Right renal cortex interstitium (tissue), 3 donors: ENCODE data around the gene MAEA. TPM values are rescaled to one million over a fixed set of nuclear protein-coding genes. Genes with fewer than 3 reads are reported as not detected.
A peak's percentile ranks its signal among the peaks of the same experiment; 100 is the strongest.

Experiments used
- DNase-seq, 3 donors: peaks; one replicate each; pipeline ENCODE4 v3.0.0-alpha.2; 2013; ENCODE audit warnings: low read depth in 3 of 3, low spot score in 2 of 3
- polyA plus RNA-seq, 3 donors: library from polyadenylated mRNA; unstranded; fragments of 120-200 nt; gene quantifications; one replicate each; pipeline ENCODE4 v1.2.1, GENCODE V29; 2013; ENCODE audit not compliant: insufficient read length in 3 of 3

The MAEA gene
- polyA plus RNA-seq, 3 donors, result 58.5 to 58.6 (median 58.6) TPM

DNA sequence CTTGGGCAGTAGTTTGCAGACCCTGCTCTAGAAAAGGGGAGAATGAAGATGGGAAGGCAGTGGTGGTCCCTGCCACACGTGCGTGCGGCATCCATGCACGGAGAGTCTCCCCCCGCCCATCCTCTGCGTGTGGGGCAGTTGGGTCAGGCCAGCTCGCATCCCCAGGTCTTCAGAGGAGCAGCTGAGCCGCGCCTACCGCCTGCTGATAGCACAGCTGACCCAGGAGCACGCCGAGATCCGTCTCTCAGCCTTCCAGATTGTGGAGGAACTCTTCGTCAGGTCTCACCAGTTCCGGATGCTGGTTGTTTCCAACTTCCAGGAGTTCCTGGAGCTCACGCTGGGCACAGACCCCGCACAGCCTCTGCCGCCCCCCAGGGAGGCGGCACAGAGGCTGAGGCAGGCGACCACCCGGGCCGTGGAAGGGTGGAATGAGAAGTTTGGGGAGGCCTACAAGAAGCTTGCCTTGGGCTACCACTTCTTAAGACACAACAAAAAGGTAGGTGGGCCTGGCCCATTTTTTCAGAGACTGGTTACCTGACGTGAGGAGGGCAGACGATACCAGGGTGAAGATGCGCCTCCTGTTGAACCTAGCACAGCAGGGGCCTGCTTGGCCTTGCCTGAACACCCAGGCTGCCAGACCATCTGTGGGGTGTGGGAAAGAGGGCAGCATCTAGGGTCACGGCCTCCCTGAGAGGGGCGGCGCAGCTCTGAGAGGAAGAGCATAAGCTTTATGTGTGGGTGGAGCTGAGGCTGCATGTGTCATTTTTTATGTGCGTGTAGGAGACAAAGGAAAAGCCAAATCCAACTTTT is 59.9 kb downstream of the MAEA start:
- DNase-seq, result no peak

GRCh38 chr4:1350169-1350520 is 60.5 kb downstream of the MAEA start:
- no peak for DNase-seq

DNA sequence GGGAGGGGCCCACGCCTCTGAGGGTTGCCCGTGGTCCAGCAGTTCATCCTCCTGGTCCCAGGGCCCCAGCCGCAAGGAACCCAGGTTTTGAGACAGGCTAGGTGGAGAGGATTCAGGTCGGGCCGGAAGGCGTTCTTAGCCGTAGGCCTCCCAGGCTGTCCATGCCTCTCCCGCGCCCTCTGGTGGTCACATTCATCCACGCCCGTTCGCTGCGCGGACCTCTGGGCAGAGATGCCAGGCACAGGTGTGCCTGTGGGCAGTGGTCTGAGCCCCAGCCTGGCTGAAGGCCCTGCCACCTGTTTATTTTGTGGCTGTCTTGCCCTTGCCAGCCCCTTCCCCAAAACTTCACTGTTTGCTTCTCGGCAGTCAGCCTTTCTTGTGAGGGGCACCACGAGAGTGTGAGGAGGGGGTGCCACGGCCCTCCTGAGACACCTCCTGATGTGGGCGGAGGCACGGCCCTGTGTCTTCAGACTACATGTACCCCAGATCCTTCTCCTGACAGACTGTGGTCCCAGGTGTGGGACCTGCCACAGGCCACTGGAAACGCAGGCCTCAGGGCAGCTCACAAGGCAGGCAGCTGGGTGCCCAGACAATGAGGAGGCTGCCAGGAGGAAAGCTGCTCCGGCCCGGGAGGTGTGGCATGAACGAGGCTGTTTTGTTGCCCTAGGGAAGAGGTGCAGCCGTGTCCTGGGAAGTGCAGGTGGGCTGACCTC is 62.3 kb downstream of the MAEA start:
- peak; percentile 52 to 60 (median 56) for DNase-seq

DNA sequence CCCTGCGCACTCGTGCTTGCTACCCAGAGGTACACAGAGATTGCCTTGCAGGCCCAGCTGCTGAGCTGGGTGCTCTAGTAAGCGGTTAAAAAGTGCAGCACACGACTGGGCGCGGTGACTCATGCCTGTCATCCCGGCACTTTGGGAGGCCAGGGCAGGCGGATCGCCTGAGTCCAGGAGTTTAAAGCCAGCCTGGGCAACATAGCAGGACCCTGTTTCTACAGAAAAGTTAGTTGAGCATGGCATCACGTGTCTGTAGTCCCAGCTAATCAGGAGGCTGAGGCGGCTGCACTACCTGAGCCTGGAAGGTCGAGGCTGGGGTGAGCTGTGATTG is 62.8 kb downstream of the MAEA start:
- no peak for DNase-seq

- no peak for DNase-seq
Measured at GRCh38 chr4:1353186-1354055, 63.7 kb downstream of the MAEA start.

DNA sequence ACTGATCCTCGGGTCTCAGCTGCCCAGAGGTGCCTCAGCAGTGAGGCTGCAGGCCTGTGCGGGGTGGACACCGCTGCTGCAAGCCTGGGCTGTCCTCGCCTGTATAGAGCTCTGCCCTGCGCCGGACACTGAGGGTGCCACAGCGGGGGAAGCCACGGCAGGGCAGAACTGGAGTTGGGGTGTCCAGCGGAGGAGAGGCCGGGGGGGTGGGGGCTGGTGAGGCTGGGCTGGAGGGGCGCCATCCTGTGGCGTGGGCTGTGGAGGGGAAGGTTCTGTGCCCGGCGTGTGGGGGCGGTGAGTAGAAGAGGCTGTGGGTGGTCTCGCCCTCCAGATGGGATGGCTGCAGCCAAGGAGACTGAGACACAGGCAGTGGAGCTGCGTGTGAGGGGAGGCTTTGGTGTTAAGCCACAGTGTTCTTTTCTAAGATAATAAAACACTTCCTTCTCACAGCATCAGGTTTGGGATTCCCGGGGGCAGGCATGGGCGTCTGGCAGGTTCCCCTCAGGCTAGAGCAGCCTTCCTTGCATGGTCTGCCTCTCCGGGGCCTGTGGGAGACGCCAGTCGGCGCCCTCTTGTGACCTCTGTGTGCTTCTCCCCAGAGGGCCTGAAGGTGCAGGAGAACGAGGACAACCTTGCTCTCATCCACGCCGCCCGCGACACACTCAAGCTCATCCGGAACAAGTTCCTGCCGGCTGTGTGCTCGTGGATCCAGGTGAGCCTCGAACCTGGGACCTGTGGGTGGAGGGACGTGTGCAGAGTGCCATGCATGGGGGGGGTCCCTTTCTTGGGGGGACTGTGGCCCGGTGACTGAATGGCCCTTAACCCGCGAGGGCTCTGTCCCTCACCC is 64.7 kb downstream of the MAEA start:
- no peak for DNase-seq

DNA sequence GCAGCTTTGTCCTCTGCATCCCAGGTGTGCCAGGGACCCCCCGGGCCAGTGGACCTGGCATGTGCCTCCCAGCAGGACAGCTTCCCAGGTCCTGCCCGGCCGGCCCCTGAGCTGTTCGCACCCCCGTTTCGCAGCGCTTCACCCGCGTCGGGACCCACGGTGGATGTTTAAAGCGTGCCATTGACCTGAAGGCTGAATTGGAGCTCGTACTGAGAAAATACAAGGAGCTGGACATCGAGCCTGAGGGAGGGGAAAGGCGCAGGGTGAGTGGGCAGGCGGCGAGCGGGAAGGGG is 65.2 kb downstream of the MAEA start:
- DNase-seq, result no peak

GRCh38 chr4:1355378-1355777 is 65.7 kb downstream of the MAEA start:
- DNase-seq, result no peak

- peak in 2 of 3 donors; percentile 10 to 13 for DNase-seq
Measured at GRCh38 chr4:1356181-1356998, 66.7 kb downstream of the MAEA start.

DNA sequence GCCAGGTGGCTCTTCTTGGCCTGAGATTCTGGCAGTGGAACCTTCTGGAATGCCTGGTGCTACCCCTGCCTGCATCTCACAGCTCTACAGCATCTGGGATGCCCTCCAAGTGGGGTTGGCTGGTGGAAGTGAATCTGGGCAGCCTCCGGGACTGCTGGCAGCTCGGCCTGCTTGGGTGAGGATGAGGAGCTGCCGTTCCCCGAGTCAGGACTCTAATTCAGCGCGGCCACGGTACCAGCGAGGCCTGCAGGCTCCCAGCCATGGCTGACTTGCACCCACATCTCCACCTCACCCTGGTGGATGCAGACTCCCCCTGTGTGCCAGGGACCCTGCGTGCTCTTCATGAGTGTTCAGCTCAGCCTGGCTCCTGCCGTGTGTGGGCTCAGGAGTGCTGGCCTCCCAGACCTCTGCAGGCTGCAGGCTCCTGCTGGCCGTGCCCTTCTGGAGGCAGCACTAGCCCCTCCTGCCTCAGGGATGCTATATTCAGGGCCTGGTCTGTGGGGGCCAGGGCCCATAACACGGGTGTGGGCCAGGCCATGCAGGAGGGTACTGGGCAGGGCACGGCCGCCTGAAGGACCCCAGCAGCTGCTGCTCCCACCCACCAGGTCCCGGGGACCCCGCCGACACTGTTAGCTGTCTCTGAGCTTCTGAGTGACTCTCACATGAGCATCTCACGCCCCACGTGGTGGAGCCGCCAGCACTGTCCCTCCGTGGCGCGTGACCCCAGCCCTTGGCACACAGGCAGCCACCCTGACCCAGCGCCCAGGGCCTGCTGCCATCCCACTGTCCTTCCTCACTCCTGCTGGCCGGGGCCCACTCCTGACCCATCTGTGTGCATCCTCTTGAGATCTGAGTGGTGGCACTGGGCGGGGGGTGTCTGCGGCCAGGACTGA is 67.9 kb downstream of the MAEA start:
- DNase-seq, result no peak

GRCh38 chr4:1358421-1359143 is 68.9 kb downstream of the MAEA start:
- DNase-seq, result no peak

DNA sequence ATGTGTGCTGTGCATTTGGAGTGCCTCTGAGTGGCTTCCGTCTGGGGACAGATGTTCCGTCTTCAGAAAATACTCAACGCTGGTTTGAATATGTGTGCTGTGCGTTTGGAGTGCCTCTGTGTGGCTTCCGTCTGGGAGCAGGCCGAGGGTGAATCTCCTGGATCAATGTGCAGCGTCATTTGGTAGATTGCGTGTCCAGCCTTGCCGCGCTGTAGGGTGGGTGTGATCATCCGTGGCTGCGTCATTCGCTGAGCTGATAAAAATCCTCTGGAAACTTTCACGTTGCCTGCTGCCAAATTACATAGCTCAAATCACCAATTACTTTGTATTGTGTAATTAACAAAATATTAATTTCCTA is 69.4 kb downstream of the MAEA start:
- DNase-seq, result no peak

DNA sequence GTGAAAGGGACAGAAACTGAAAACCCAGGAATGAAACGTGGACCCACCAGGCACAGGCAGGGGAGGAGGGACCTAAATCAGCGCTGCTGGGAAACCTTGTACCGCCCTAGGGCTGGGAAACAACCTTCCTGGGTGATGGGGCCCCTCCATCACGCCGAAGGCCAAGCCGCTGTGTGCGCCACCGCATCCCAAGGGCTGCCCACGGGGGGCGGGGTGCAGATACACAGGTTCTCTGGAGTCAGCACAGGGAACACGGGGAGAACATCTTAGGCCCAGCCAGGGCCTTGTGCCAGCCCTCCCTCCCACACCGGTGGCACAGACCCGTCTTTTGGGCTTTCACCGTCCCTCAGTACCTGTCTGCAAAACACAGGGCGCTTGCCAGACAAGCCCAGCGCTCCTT is 70.3 kb downstream of the MAEA start:
- no peak for DNase-seq

DNA sequence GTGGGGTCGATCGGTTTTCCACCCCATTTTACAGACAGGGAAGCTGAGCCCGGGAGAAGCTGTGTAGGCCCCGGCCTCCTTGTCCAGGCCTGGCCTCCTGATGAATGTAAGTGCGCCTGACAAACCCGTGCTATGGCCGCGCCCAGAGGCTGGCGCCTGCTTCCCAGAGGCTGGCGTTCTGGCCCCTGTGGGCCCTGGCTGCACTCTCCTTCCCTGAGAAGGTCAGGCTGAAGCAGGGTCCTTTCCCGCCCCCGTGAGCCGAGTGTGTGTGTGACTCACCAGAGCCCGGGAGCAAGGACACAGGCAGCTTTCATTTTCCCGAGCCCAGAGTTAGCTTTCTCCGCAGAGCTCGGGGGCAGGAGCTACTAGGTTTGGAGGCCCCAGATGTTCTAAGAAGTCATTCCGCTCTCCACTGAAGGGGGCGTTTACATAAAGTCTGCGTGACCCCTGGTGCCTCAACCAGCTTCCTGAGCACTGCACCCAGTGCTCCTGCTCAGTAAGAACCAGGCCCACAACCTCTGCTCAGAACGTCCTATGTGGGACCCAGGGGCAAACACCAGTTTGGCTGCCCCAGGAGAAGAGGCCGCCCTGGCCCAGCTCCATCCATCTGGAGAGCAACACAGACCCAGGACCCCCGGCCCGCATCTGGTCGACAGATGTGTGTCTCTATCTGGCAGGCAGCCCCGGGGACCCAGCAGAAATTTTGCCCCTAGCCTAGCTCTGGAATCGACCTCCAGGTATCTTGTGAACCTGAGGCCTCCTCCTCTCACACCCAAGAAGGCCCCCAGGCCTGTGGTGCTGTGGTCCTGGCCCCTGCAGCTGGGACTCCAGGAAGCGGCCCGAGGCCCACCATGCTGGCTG is 71.0 kb downstream of the MAEA start:
- no peak for DNase-seq

GRCh38 chr4:1361431-1361830 is 71.7 kb downstream of the MAEA start:
- DNase-seq, result no peak

- no peak for DNase-seq
Measured at GRCh38 chr4:1362046-1362445, 72.4 kb downstream of the MAEA start.

- DNase-seq, result no peak
Measured at GRCh38 chr4:1362521-1362920, 72.8 kb downstream of the MAEA start.
